Heart left ventricle (tissue), 16 donors: ENCODE measurements around the gene RPL32. TPM values are rescaled to one million over a fixed set of nuclear protein-coding genes. Genes with fewer than 3 reads are reported as not detected.

Experiments
- ATAC-seq, 4 donors: fragments of 200-7000 bp; cut with Tn5 transposase; one replicate each; pipeline ENCODE4 v1.9.1; 2020 to 2022; ENCODE audit warnings: moderate library complexity in 4 of 4, mild to moderate bottlenecking in 3 of 4, moderate number of reproducible peaks in 1 of 4
- DNase-seq, 5 donors: peaks; one replicate each; pipeline ENCODE4 v3.0.0-alpha.2; 2020
- H3K27ac ChIP-seq, 12 donors: fragments of 200-600 bp; sonication (generic) in 4 of 12; one replicate each; pipeline versions ENCODE4 v1.5.0 to v1.8.0; 2016 to 2022; ENCODE audit warnings: mild to moderate bottlenecking in 2 of 12
- H3K27me3 ChIP-seq, 9 donors: fragments of 200-600 bp; sonication (generic) in 2 of 9; one replicate each; pipeline versions ENCODE4 v1.5.1 to v1.8.0; 2016 to 2022; ENCODE audit warnings: mild to moderate bottlenecking in 3 of 9
- H3K36me3 ChIP-seq, 9 donors: fragments of 200-600 bp; sonication (generic) in 2 of 9; one replicate each; pipeline versions ENCODE4 v1.5.0 to v1.8.0; 2018 to 2022; ENCODE audit warnings: mild to moderate bottlenecking in 2 of 9
- H3K4me1 ChIP-seq, 12 donors: fragments of 200-600 bp; sonication (generic) in 4 of 12; one replicate each; pipeline versions ENCODE4 v1.5.0 to v1.8.0; 2016 to 2022; ENCODE audit warnings: mild to moderate bottlenecking in 3 of 12
- H3K4me3 ChIP-seq, 12 donors: fragments of 200-600 bp; sonication (generic) in 4 of 12; one replicate each; pipeline versions ENCODE4 v1.5.0 to v1.8.0; 2017 to 2022; ENCODE audit warnings: mild to moderate bottlenecking in 9 of 12, moderate library complexity in 4 of 12
- H3K9me3 ChIP-seq, 12 donors: fragments of 200-600 bp; sonication (generic) in 4 of 12; one replicate each; pipeline versions ENCODE4 v1.5.0 to v1.8.0; 2016 to 2022; ENCODE audit warnings: mild to moderate bottlenecking in 1 of 12
- POLR2A ChIP-seq, 2 donors: fragments of 450-650 bp; IDR thresholded peaks; one replicate each; pipeline ENCODE4 v1.6.1; 2017; ENCODE audit warnings: antibody characterized with exemption in 2 of 2, mild to moderate bottlenecking in 2 of 2, moderate library complexity in 2 of 2
- WGBS, 4 donors: extraction: QIAGEN DNeasy Blood & Tissue Kit in 2 of 4; methylation state at CpG; one replicate each; pipeline versions ENCODE4 v1.1.5 to v1.1.7; 2013 to 2018; 5-methylcytosine and 5-hydroxymethylcytosine counted together
- intact Hi-C, 10 donors: fragments of 100-400 bp; cut with DNase I; formaldehyde crosslinking; loops; one replicate each; pipeline versions ENCODE4 v1.11.1 to v1.14.2; 2022
- polyA plus RNA-seq, 2 donors: library from polyadenylated mRNA; stranded (reverse); fragments of 200-250 nt; gene quantifications; one replicate each; pipeline ENCODE4 v1.2.3, GENCODE V29; 2013
- total RNA-seq, 9 donors: library from RNA; depleted of rRNA in 2 of 9; stranded (reverse); fragments of >200 nt in 2 of 9; fragmentation: NEBNext Ultra II Directional in 3 of 9; extraction: Animal tissue kit (Norgen Biotek cat#: 25700) in 3 of 9; gene quantifications; one replicate each; pipeline versions ENCODE4 v1.1.0 to v1.2.4, GENCODE V29; 2016 to 2023
- TF ChIP-seq, protein P1 (sequence below), 12 donors: fragments of 200-600 bp; sonication (generic) in 4 of 12; IDR thresholded peaks; one replicate each; pipeline versions ENCODE4 v1.5.0 to v1.8.0; 2018 to 2022; ENCODE audit warnings: antibody characterized with exemption in 12 of 12, mild to moderate bottlenecking in 5 of 12
- donor health status: ischemic (EF 13 %, LVEDD 7.1; RV severe dilation, severe dysfunction).
- donor health status: healthy with polysubstance abuse.
- donor health status: DM: no; HTN: yes; CAD: no.
- donor health status: DM: no; HTN: no; CAD: no.
- donor health status: ischemic (EF 25% LVEDD 6.9; RV normal size, moderate dysfunction).
- donor health status: ischemic (EF 25% LVEDD 5.7; RV mildly dilated, moderate dysfunction).
- donor health status: healthy.
- donor health status: DM: yes; HTN: yes; CAD: no.
- donor health status: ischemic (EF 35%, LVEDD 5.7; RV mildly dilated, moderate dysfunction).
- donor health status: nonischemic (EF 11% LVEDD 7.7; RV severe dilation, severe dysfunction).
- donor health status: DM: yes; HTN: yes; CAD: no.
- donor health status: PGD.
- donor health status: ischemic (EF 29% LVEDD 5.4; RV normal size, mild dysfunction).
- donor health status: nonischemic (EF 23%, LVEDD 6.1; RV moderate dilation, normal function).

RPL32 gene
- total and polyA plus RNA-seq, 11 donors = 377 to 1,620 (median 997) TPM

DNA sequence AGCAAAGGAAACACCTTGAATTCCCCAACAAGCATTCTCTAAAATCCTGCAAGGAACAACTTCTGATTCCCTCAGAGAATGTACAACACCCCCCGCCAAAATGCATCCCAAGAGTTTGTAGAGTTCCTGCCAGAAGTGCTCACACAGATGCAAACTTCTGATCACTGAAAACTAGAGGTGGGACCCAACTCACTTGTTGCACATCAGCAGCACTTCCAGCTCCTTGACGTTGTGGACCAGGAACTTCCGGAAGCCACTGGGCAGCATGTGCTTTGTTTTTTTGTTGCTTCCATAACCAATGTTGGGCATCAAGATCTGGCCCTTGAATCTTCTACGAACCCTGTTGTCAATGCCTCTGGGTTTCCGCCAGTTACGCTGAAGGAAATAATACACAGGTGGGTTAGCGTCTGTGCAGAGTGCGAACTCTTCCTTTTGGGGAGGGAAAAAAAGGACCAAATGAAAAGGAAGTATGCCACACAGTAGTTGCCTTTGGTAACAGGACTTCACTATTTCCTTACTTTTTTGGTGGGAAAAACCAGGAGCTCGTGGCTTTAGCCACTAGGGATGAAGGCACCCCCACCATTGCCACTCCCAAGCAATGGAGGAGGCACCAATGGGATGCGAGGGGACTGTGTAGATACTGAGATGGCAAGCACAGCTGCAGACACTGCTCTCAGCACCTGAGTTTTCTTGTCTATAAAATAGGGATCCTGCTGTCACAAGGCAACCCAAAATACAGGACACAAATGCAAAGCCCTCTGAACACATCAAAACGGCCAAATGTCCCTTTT, 2.0 kb downstream of the RPL32 start:
- intact Hi-C loops = loop anchor here in 1 of 10 donors (5.0 kb wide), 1 partner anchor 42 kb away; the partner anchor contains the start of gene CAND2
- Histone ChIP-seq H3K36me3 (peaks cover 0 to 61% (median 55%) of the 10 kb centered on the region in 9 donors), H3K27ac (peak overlapping the region in 1 of 12 donors; percentile 92)

DNA sequence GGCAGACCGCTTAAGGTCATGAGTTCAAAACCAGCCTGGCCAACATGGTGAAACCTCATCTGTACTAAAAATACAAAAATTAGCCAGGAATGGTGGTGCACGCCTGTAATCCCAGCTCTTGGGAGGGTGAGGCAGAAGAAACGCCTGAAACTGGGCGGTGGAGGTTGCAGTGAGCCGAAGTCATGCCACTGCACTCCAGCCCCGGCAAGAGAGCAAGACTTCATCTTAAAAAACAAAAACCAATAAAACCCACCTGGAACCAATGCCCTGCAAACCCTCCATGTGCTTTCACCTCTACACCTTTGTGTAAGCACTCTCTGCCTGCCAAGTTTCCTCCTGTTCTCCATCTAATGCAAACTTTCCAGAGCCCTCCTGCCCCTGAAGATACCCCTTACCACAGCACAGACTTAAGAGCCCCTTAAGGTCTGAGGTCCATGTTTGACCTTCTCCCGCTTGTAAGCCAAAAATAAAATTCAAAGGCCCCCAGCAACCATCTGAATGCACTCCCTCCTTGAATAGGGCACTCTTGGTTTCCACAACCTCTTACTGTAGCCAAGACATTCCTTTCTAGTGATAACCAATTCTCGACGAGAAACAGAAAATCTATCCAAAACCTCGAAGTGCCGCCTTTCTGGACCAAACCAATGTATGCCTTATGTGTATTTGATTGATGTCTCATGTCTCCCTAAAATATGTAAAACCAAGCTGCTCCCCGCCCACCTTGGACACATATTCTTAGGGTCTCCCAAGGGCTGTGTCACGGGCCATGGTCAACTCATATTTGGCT, 3.0 kb downstream of the RPL32 start:
- Histone ChIP-seq H3K27ac (no peak overlapping the region), H3K4me1 (peaks cover 0 to 45% (median 29%) of the 10 kb centered on the region in 12 donors), H3K4me3 (no peak overlapping the region), H3K9me3 (no peaks in the 10 kb centered on the region), H3K36me3 (peaks cover 0 to 71% (median 65%) of the 10 kb centered on the region in 9 donors), H3K27me3 (no peaks in the 10 kb centered on the region)
- intact Hi-C loops = loop anchor here in 1 of 10 donors (5.0 kb wide), 1 partner anchor 41 kb away; the partner anchor contains the start of gene CAND2
- TF ChIP-seq, protein P1, sequence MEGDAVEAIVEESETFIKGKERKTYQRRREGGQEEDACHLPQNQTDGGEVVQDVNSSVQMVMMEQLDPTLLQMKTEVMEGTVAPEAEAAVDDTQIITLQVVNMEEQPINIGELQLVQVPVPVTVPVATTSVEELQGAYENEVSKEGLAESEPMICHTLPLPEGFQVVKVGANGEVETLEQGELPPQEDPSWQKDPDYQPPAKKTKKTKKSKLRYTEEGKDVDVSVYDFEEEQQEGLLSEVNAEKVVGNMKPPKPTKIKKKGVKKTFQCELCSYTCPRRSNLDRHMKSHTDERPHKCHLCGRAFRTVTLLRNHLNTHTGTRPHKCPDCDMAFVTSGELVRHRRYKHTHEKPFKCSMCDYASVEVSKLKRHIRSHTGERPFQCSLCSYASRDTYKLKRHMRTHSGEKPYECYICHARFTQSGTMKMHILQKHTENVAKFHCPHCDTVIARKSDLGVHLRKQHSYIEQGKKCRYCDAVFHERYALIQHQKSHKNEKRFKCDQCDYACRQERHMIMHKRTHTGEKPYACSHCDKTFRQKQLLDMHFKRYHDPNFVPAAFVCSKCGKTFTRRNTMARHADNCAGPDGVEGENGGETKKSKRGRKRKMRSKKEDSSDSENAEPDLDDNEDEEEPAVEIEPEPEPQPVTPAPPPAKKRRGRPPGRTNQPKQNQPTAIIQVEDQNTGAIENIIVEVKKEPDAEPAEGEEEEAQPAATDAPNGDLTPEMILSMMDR (IDR thresholded peaks at IDR 0.05) = no peak
- TF ChIP-seq POLR2A (IDR thresholded peaks at IDR 0.05) = no peak
- DNase-seq (no peak), ATAC-seq (no peak)
- WGBS, 4 donors = 70 to 75% (median 74%) methylated on average over 13 of the region's 13 CpGs

More for the DNA sequence above, 2.0 kb downstream of the RPL32 start:
- DNase-seq (no peak), ATAC-seq (no peak)
- Histone ChIP-seq H3K4me1 (peaks cover 0 to 45% (median 29%) of the 10 kb centered on the region in 12 donors), H3K27me3 (no peaks in the 10 kb centered on the region), H3K4me3 (peak overlapping the region in 6 of 12 donors; percentile 63 to 89 (median 78)), H3K9me3 (no peaks in the 10 kb centered on the region)
- TF ChIP-seq, protein P1 (IDR thresholded peaks at IDR 0.05) = no peak
- no peak for TF ChIP-seq POLR2A (IDR thresholded peaks at IDR 0.05)
- 71 to 81% (median 76%) methylated on average over 11 of the region's 11 CpGs for WGBS, 4 donors

DNA sequence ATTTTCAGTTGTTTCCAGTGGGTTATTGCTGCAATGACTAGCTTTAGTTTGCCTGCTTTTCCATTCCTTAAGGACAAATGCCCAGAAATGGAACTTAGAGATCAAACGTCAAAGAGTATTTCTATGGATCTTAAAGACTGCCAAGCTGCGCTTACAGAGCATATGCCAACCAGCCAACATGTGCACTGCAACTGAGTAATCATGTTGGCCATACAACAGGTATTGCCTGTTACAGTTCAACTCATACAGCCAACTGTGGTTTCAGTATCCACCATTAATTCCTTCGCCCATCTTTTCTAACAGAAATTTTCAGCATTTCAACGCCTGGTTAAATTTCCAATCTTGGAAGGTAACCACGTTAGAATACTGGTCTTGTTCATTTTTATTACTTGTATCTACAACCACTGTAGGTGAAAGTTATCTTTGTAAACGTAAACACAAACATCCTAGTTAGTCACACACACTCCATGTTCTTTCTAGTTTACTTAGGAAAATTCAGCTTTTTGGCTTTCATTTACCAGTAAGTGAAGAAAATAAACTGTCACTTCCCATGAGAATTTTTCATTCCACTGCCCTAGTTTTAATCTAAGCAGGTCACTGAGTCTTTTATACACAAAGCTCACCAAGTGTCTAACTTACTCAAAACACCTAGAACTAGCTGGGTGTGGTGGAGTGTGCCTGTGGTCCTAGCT, 3.9 kb downstream of the RPL32 start:
- peaks cover 0 to 81% (median 74%) of the 10 kb centered on the region in 9 donors for H3K36me3 ChIP-seq
- no peak for DNase-seq
- no peak overlapping the region for H3K27ac ChIP-seq
- no peak overlapping the region for H3K4me3 ChIP-seq
- H3K27me3 ChIP-seq = no peaks in the 10 kb centered on the region
- H3K4me1 ChIP-seq = peaks cover 0 to 45% (median 29%) of the 10 kb centered on the region in 12 donors
- ATAC-seq = no peak
- intact Hi-C loops = loop anchor here in 1 of 10 donors (5.0 kb wide), 1 partner anchor 40 kb away; the partner anchor contains the start of gene CAND2
- H3K9me3 ChIP-seq = no peaks in the 10 kb centered on the region
- TF ChIP-seq, protein P1 (IDR thresholded peaks at IDR 0.05) = no peak
- no peak for TF ChIP-seq POLR2A (IDR thresholded peaks at IDR 0.05)
- 75 to 77% (median 75%) methylated on average over 6 of the region's 6 CpGs for WGBS, 4 donors
